ENCODE results near the gene IL1RN. TPM values are rescaled to one million over a fixed set of nuclear protein-coding genes. Genes with fewer than 3 reads are reported as not detected.

Gene IL1RN
- total RNA-seq, 1 donor from 2014 or later, result not detected

- DNase-seq (ENCODE audit: low spot score), result no peak
- H3K27ac ChIP-seq, result no peak overlapping the region
- Mint-ChIP-seq H3K36me3 (no peaks in the 10 kb centered on the region), H3K4me1 (peaks cover 33% of the 10 kb centered on the region), H3K27ac (peak overlapping the region; percentile 1), H3K4me3 (no peak overlapping the region), H3K27me3 (ENCODE audit: insufficient read depth, low read depth) (peaks cover 9% of the 10 kb centered on the region), H3K9me3 (peaks cover 4% of the 10 kb centered on the region)
- H3K4me1 ChIP-seq, result peaks cover 5% of the 10 kb centered on the region
- H3K9ac ChIP-seq, result no peak overlapping the region
- H4K20me1 ChIP-seq (ENCODE audit: low read depth), result no peaks in the 10 kb centered on the region
- TF ChIP-seq CTCF (IDR thresholded peaks at IDR 0.05) (no peak), EZH2 (IDR thresholded peaks at IDR 0.05) (no peak), EZH2phosphoT487 (IDR thresholded peaks at IDR 0.05) (no peak)
- H3K27me3 ChIP-seq, result no peaks in the 10 kb centered on the region
- H3F3A ChIP-seq (ENCODE audit: low read depth), result no peaks in the 10 kb centered on the region
- no peak overlapping the region for H3K4me3 ChIP-seq
- no peak overlapping the region for H2AFZ ChIP-seq (replicated peaks)
- no peaks in the 10 kb centered on the region for H3K9me3 ChIP-seq (ENCODE audit: low read depth)
- H3K4me2 ChIP-seq, result no peak overlapping the region
- H3K36me3 ChIP-seq, result no peaks in the 10 kb centered on the region
- no peaks in the 10 kb centered on the region for H3K79me2 ChIP-seq (ENCODE audit: low read depth)
Measured at GRCh38 chr2:113171334-113172075, 44.1 kb downstream of the IL1RN start.

GRCh38 chr2:113172721-113173541 is 45.5 kb downstream of the IL1RN start:
- DNase-seq (ENCODE audit: low spot score), result no peak
- Histone ChIP-seq H3K27ac (no peak overlapping the region), H3K9me3 (ENCODE audit: low read depth) (no peaks in the 10 kb centered on the region), H3K36me3 (no peaks in the 10 kb centered on the region), H3K4me1 (peaks cover 5% of the 10 kb centered on the region), H2AFZ (replicated peaks) (no peak overlapping the region), H4K20me1 (ENCODE audit: low read depth) (no peaks in the 10 kb centered on the region), H3K4me2 (no peak overlapping the region), H3K27me3 (no peaks in the 10 kb centered on the region), H3K4me3 (no peak overlapping the region), H3F3A (ENCODE audit: low read depth) (no peaks in the 10 kb centered on the region), H3K79me2 (ENCODE audit: low read depth) (no peaks in the 10 kb centered on the region), H3K9ac (no peak overlapping the region)
- peak overlapping the region; percentile 53 for H3K4me3 Mint-ChIP-seq
- H3K36me3 Mint-ChIP-seq, result no peaks in the 10 kb centered on the region
- H3K27ac Mint-ChIP-seq, result peak overlapping the region; percentile 78
- H3K4me1 Mint-ChIP-seq, result peaks cover 33% of the 10 kb centered on the region
- H3K27me3 Mint-ChIP-seq (ENCODE audit: insufficient read depth, low read depth), result peaks cover 7% of the 10 kb centered on the region
- H3K9me3 Mint-ChIP-seq, result peaks cover 4% of the 10 kb centered on the region
- TF ChIP-seq CTCF (IDR thresholded peaks at IDR 0.05) (no peak), EZH2 (IDR thresholded peaks at IDR 0.05) (no peak), EZH2phosphoT487 (IDR thresholded peaks at IDR 0.05) (no peak)

GRCh38 chr2:113173542-113174375 is 46.4 kb downstream of the IL1RN start, which contains the start of gene PSD4:
PSD4 (plus strand) TSS chr2:113173971; CDS start chr2:113182457, 8,486 bp downstream.
- Mint-ChIP-seq H3K4me1 (peaks cover 33% of the 10 kb centered on the region), H3K9me3 (peaks cover 4% of the 10 kb centered on the region), H3K4me3 (peak within 1 kb of the TSS; percentile 53), H3K36me3 (no peaks in the 10 kb centered on the region), H3K27me3 (ENCODE audit: insufficient read depth, low read depth) (peaks cover 9% of the 10 kb centered on the region), H3K27ac (peak within 1 kb of the TSS; percentile 78)
- H3K9me3 ChIP-seq (ENCODE audit: low read depth), result no peaks in the 10 kb centered on the region
- H3K27ac ChIP-seq, result no peak within 1 kb of the TSS
- TF ChIP-seq EZH2phosphoT487 (IDR thresholded peaks at IDR 0.05) (no peak), CTCF (IDR thresholded peaks at IDR 0.05) (no peak), EZH2 (IDR thresholded peaks at IDR 0.05) (no peak)
- no peak for DNase-seq (ENCODE audit: low spot score)
- no peaks in the 10 kb centered on the region for H3F3A ChIP-seq (ENCODE audit: low read depth)
- H3K4me3 ChIP-seq, result no peak within 1 kb of the TSS
- H3K4me1 ChIP-seq, result peaks cover 5% of the 10 kb centered on the region
- no peak within 1 kb of the TSS for H3K4me2 ChIP-seq
- no peaks in the 10 kb centered on the region for H3K36me3 ChIP-seq
- peak within 1 kb of the TSS; percentile 13 for H2AFZ ChIP-seq (replicated peaks)
- H4K20me1 ChIP-seq (ENCODE audit: low read depth), result no peaks in the 10 kb centered on the region
- H3K27me3 ChIP-seq, result no peaks in the 10 kb centered on the region
- no peaks in the 10 kb centered on the region for H3K79me2 ChIP-seq (ENCODE audit: low read depth)
- no peak within 1 kb of the TSS for H3K9ac ChIP-seq

Measured in neural progenitor cell (in vitro differentiated cells).